HS-5 (cell line): ENCODE data around the gene VWC2.

Experiments used
- DNase-seq: peaks from one replicate; pipeline ENCODE4 v3.0.0-alpha.2; 2012; ENCODE audit warnings: low read depth

VWC2 gene

DNA sequence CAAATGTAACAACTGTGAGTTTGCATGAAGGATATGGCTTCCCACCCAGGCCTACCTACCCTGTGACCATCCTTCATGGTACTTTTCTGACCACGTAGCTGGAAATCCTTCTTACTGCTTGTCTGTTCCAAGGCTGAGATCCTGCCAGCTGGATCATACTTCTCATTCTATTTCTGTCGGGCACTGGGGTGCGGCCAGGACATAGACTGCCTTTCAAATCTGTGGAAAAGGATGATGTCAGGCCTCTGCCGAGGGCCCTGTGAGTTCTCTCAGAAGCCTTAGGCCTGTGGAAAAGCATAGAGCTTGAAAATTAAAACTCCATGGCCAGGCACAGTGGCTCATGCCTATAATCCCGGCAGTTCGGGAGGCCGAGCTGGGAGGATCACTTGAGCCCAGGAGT, 10.0 kb downstream of the VWC2 start:
- DNase-seq, result no peak

GRCh38 chr7:49787980-49788379, 14.5 kb downstream of the VWC2 start:
- DNase-seq, result no peak

- DNase-seq, result no peak
These were observed 15.1 kb downstream of the VWC2 start for GRCh38 chr7:49788455-49789059.

DNA sequence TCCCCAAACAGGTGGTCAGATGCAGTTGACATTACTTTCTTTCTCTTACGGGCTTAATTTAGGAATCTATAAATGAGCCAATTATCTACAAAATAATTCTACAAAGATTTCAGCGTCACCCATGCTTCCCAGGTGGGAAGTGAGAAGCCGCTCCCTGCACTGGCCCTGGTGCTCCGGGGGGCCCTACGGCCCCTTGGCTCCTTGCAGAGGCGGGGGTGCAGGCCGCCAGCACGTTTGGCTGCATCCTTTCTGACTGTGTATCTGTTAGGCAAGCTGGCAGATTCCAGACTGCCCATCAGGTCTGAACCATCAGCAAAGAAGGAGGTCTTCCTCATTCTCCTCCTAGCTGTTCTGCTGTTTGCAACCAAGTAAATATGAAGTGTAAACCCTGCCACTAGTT, 16.3 kb downstream of the VWC2 start:
- no peak for DNase-seq

DNA sequence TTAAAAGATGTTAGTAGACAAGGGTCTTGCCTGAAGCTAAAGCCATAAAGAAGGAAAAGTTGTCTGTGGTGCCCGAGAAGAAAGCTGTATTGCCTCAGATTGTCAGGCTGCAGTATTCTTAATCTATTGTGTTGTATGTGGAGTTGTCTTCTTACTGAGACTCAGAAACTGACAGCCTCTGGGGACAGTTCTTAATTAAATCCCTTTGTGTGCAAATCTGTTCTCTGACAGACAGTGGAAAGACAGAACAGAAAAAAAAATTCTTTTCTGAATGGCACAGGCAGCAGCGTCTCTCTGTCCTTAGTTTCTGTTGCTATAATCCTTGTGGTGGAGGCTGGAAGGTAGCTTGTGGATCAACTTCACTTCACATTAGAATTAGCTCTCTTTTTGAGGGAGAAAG, 16.8 kb downstream of the VWC2 start:
- no peak for DNase-seq

DNA sequence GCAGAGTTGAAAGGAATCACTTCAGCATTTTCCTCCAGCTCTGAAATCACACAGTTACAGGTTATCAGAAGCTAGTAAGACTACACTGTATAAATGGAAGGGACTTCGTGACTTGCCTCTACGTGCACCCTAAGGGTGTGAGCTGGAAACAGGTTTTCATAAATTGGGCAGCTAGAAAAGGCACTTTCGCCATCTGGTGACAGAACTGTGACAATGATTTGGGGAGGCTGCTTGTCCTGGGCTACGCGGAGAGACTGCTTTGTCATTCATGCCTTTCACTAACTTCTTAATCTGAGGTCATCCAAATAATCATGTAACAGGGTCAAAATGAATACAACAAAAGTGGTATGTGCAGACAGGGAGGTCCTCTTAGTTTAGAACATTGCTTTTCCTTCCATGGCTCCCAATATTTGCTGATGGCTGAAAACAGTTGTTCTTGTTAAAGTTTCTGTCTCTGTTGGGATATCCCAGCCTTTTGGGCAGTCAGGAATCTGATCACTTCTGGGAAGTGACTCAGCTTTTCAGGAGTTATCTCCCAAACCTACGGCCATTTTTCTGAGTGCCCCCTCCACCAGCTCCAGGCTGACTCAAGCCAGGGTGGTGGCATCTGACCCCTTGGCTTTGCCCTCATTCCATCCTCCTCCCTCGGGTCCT, 17.8 kb downstream of the VWC2 start:
- no peak for DNase-seq

GRCh38 chr7:49797987-49798660, 24.7 kb downstream of the VWC2 start:
- no peak for DNase-seq

- no peak for DNase-seq
These were observed 26.6 kb downstream of the VWC2 start for GRCh38 chr7:49800031-49800430.

GRCh38 chr7:49802600-49802999, 29.2 kb downstream of the VWC2 start:
- no peak for DNase-seq

- no peak for DNase-seq
These were observed 30.4 kb downstream of the VWC2 start for GRCh38 chr7:49803812-49804211.

- DNase-seq, result no peak
These were observed 32.1 kb downstream of the VWC2 start for GRCh38 chr7:49805371-49806007.

DNA sequence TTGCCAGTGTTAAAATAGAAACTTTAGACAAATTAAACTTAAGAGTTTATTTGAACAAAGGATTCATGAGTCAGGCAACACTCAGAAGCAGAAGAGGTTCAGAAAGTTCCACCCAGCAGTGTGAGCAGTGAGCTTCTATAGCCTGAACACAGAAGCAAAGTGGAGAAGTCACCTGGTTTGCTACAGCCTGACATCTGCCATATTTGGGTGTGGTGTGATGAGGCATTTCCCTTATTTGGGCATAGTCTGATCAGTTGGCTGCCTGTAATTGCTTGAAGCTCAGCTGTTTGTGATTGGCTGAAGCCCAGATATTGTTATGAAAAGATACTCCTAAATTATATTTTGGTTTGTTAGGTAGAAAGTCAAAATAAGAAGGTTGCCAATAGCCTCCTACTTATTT, 39.1 kb downstream of the VWC2 start:
- no peak for DNase-seq

- DNase-seq, result no peak
These were observed 43.8 kb downstream of the VWC2 start for GRCh38 chr7:49817279-49817678.

DNA sequence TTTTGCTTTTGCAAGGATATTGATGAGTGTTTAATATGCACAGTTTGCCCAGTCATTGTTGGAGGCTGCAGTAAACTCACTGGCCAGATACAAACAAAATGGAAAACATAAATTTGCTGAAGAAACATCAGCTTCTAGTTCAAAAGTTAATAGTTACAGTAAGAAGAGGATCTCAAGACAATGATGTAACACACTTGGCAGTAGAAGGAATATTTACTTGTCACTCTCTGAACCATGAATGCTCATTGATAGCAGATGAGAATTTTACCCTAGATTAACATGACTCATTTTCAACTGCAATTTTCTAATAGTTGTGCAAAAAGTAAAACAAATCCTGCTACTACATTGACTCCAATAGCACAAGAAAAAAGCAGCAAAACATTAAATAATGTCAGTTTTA, 47.7 kb downstream of the VWC2 start:
- DNase-seq, result no peak

DNA sequence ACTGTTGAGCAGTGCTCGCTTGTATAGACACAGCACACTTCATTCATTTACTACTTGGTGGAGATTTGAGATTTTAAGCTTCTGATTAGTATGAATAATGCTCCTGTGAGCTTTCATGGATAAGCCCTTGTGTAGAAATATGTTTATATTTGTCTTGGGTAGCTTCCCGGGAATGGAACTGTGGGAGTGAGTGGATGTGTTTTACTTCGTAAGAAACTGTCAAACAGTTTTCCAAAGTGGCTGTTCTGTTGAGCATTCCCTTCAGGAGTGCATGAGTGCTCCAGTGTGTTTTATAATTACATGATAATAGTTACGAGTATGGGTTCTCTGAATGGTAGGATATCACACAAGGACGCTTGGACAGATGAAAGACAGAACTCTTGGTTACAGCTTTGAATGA, 49.4 kb downstream of the VWC2 start:
- DNase-seq, result no peak

DNA sequence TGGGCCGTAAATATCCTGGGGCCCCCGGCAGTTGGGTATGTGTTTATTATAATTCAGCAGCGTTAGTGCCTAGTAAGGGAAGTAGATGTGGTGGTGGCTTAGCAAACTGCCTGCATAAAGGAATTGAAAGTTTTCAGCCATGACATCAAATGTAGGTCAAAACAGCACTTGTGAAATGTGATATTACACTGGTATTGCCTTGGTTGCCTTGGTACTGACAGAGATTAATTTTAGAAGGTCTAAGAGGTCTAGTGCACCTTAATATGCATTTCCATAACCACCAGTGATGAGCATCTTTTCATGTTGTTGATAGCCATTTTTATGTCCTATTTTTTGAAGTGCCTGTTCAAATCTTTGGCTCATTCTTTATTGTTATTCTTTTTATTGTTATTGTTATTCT, 50.1 kb downstream of the VWC2 start:
- no peak for DNase-seq

GRCh38 chr7:49839863-49840645, 66.6 kb downstream of the VWC2 start:
- no peak for DNase-seq

DNA sequence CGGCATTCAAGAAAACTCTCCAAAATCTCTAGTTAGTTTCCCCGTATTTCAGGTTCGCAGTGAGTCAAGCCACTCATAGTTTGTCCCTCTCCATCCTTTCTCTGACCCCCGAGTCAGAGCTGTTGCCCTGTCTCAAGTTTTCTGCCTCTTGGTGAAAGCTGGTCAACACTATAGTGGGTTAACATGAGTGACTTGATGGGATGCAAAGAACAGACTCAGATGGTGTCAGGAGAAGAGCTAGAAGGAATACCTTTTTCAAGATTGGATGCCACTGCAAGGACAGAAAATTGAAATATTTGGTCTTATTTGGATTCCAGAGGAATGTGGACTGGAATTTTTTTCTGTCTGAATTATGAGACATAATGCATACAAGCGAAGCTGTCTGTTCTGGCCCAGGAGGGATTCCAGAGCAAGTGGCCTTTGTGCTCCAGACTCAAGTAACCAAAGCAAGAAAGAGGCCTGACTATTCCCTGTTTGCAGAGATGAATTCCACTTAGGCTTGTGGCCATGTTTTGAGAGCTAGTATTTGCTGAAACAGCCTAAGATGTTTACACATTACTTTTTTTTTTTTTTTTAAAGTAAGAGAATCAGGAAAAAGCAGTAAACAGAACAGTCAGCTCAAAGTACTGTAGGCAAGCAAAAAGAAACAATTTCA, 67.4 kb downstream of the VWC2 start:
- no peak for DNase-seq

DNA sequence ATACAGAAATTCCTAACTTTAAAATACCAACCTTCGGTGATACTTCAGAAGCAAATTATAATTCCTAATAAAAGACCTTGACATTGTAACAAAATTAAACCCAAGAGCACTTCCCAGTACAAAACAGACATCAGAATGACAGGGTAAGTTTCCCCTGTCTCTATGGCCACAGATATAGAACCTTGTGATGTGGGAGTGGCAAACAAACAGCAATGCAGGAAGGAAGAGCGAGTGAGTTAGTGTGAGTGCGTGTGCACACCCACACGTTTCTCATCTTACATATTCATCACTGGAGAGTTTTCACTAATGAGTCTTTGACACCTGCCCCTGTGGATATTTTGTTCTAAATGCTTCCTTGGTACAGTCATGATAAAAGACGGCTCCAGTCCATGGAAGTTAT, 72.2 kb downstream of the VWC2 start:
- DNase-seq, result no peak

GRCh38 chr7:49848211-49848841, 74.9 kb downstream of the VWC2 start:
- no peak for DNase-seq

DNA sequence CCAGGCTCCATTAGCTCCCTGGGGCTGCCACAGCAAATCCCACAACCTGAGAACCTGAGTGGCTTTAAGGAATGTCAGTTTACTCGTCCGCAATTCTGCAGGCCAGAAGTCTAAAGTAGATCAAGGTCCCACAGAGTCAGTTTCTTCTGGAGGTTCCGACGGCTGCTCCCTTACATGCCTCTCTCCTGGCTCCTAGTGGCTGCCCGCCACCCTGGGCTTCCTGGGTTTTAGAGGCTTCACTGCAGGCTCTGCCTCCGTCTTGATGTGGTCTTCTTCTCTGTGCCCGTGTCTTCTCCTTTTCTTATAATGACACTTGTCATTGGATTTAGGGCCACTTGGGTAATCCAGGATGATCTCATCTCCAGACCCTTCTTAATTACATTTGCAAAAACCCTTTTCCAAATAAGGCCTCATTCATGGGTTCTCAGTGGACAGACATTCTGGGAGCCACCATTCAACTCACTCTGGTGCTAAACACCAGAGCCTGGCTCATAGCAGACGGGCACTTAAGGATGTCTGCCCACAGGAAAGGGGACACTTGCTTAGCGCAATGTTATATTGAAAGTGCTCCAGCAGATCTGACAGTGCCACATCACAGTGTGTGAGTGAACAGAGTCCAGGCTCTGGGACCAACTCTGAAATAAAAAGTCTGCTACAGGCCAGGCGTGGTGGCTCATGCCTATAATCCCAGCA, 77.6 kb downstream of the VWC2 start:
- no peak for DNase-seq
